Activated CD4-positive, alpha-beta T cell treated with anti-CD3 and anti-CD28 coated beads, Interleukin-2, Interleukin-6, amounts not matched to agents 100 ng/mL and 50 ng/mL, durations not matched to agents 16 hours and 8 hours (primary cell): Measurements from ENCODE around the gene NIPBL.
A peak's percentile ranks its signal among the peaks of the same experiment; 100 is the strongest.

ENCODE experiments used
- DNase-seq: peaks from one replicate; pipeline ENCODE4 v3.0.0-alpha.2; 2020

NIPBL gene

GRCh38 chr5:37109338-37109737, 232.8 kb downstream of the NIPBL start:
- DNase-seq = no peak

GRCh38 chr5:37110135-37110534, 233.6 kb downstream of the NIPBL start:
- DNase-seq = no peak

GRCh38 chr5:37111426-37112382, 235.1 kb downstream of the NIPBL start:
- DNase-seq = peak; percentile 85

GRCh38 chr5:37112383-37112991, 235.9 kb downstream of the NIPBL start:
- peak; percentile 22 for DNase-seq
